H9 (cell line): ENCODE measurements around the gene CELA2A. TPM values are rescaled to one million over a fixed set of nuclear protein-coding genes. Genes with fewer than 3 reads are reported as not detected.

Experiments used
- DNase-seq: peaks from one replicate; pipeline ENCODE4 v3.0.0-alpha.2; 2017
- H2AFZ ChIP-seq: one replicate; pipeline ENCODE4 v1.6.1; 2013; ENCODE audit warnings: mild to moderate bottlenecking, low read length, control low read depth, moderate library complexity
- H2AK5ac ChIP-seq: 2 replicates; pipeline ENCODE4 v1.6.1; 2013; ENCODE audit warnings: low read length, control low read depth, mixed read lengths; ENCODE audit not compliant: insufficient read length
- H2BK120ac ChIP-seq: one replicate; pipeline ENCODE4 v1.6.1; 2013; ENCODE audit warnings: low read depth, mild to moderate bottlenecking, low read length, control low read depth, inconsistent platforms; ENCODE audit not compliant: poor library complexity, severe bottlenecking
- H2BK12ac ChIP-seq: 2 replicates; pipeline ENCODE4 v1.6.1; 2013; ENCODE audit warnings: low read length, control low read depth, mixed read lengths, low read depth; ENCODE audit not compliant: insufficient read length
- H2BK15ac ChIP-seq: 2 replicates; pipeline ENCODE4 v1.6.1; 2013; ENCODE audit warnings: low read depth, low read length, control low read depth
- H2BK20ac ChIP-seq: one replicate; pipeline ENCODE4 v1.6.1; 2013; ENCODE audit warnings: low read depth, mild to moderate bottlenecking, low read length, control low read depth, inconsistent platforms; ENCODE audit not compliant: poor library complexity, severe bottlenecking
- H2BK5ac ChIP-seq: 2 replicates; pipeline ENCODE4 v1.6.1; 2013; ENCODE audit warnings: low read length, control low read depth, mixed read lengths; ENCODE audit not compliant: insufficient read length
- H3K14ac ChIP-seq: 2 replicates; pipeline ENCODE4 v1.6.1; 2013; ENCODE audit warnings: low read length, control low read depth; ENCODE audit not compliant: insufficient read depth
- H3K18ac ChIP-seq: 2 replicates; pipeline ENCODE4 v1.6.1; 2013; ENCODE audit warnings: low read depth, mild to moderate bottlenecking, mixed read lengths, low read length, control low read depth; ENCODE audit not compliant: insufficient read length
- H3K23ac ChIP-seq: 2 replicates; pipeline ENCODE4 v1.6.1; 2013; ENCODE audit warnings: low read length, control low read depth, mixed read lengths, low read depth; ENCODE audit not compliant: insufficient read length
- H3K23me2 ChIP-seq: 2 replicates; pipeline ENCODE4 v1.6.1; 2013; ENCODE audit warnings: low read depth, mild to moderate bottlenecking, mixed read lengths, low read length, control low read depth; ENCODE audit not compliant: insufficient read length, poor library complexity, severe bottlenecking
- H3K27ac ChIP-seq: 2 replicates; pipeline ENCODE4 v1.5.1; 2013; ENCODE audit warnings: low read length, control low read depth, mixed read lengths, low read depth; ENCODE audit not compliant: insufficient read length
- H3K27me3 ChIP-seq: 2 replicates; pipeline ENCODE4 v1.6.1; 2013; ENCODE audit warnings: low read length, control low read depth, inconsistent platforms; ENCODE audit not compliant: insufficient read depth
- H3K4ac ChIP-seq: 2 replicates; pipeline ENCODE4 v1.6.1; 2013; ENCODE audit warnings: low read depth, mild to moderate bottlenecking, control low read depth, inconsistent platforms, low read length, moderate library complexity
- H3K4me1 ChIP-seq: 2 replicates; pipeline ENCODE4 v1.6.1; 2013; ENCODE audit warnings: low read length, control low read depth, inconsistent platforms; ENCODE audit not compliant: insufficient read depth
- H3K4me2 ChIP-seq: 2 replicates; pipeline ENCODE4 v1.6.1; 2013; ENCODE audit warnings: low read length, control low read depth, mixed read lengths; ENCODE audit not compliant: insufficient read length, insufficient read depth
- H3K56ac ChIP-seq: 2 replicates; pipeline ENCODE4 v1.6.1; 2013; ENCODE audit warnings: low read depth, mild to moderate bottlenecking, mixed read lengths, low read length, control low read depth; ENCODE audit not compliant: insufficient read length
- H3K79me1 ChIP-seq: 2 replicates; pipeline ENCODE4 v1.6.1; 2013; ENCODE audit warnings: low read depth, mild to moderate bottlenecking, moderate library complexity, low read length, control low read depth, inconsistent platforms; ENCODE audit not compliant: insufficient read depth, poor library complexity, severe bottlenecking
- H3K79me2 ChIP-seq: 2 replicates; pipeline ENCODE4 v1.6.1; 2013; ENCODE audit warnings: low read length, control low read depth, inconsistent platforms; ENCODE audit not compliant: insufficient read depth
- H3K9ac ChIP-seq: 2 replicates; pipeline ENCODE4 v1.6.1; 2013; ENCODE audit warnings: low read length, control low read depth, mixed read lengths; ENCODE audit not compliant: insufficient read length; ENCODE audit errors: extremely low read depth
- H3K9me3 ChIP-seq: one replicate; pipeline ENCODE4 v1.6.1; 2013; ENCODE audit warnings: low read depth, low read length, inconsistent platforms; ENCODE audit not compliant: control insufficient read depth
- H3T11ph ChIP-seq: one replicate; pipeline ENCODE4 v1.6.1; 2013; ENCODE audit warnings: mild to moderate bottlenecking, low read length, control low read depth, inconsistent platforms
- H4K20me1 ChIP-seq: one replicate; pipeline ENCODE4 v1.6.1; 2013; ENCODE audit not compliant: control insufficient read depth, insufficient read length, insufficient read depth
- H4K5ac ChIP-seq: 2 replicates; pipeline ENCODE4 v1.6.1; 2013; ENCODE audit warnings: low read depth, mild to moderate bottlenecking, mixed read lengths, low read length, control low read depth; ENCODE audit not compliant: insufficient read length
- H4K8ac ChIP-seq: replicated peaks from 2 replicates; pipeline ENCODE4 v1.6.1; 2013; ENCODE audit warnings: low read length, control low read depth, mixed read lengths, low read depth; ENCODE audit not compliant: insufficient read length
- H4K91ac ChIP-seq: 2 replicates; pipeline ENCODE4 v1.6.1; 2013; ENCODE audit warnings: low read depth, mild to moderate bottlenecking, moderate library complexity, mixed read lengths, low read length, control low read depth; ENCODE audit not compliant: insufficient read length
- H3K27ac Mint-ChIP-seq, 3 experiments: 2 replicates in 2 of 3; 3 replicates in 1 of 3; pipeline ENCODE4 v1.8.0; 2020 to 2021; ENCODE audit warnings: mixed read lengths in 3 of 3, mild to moderate bottlenecking in 1 of 3, moderate library complexity in 1 of 3
- H3K27me3 Mint-ChIP-seq: 2 replicates; pipeline ENCODE4 v1.8.0; 2021; ENCODE audit warnings: low read depth, mild to moderate bottlenecking, moderate library complexity, mixed read lengths
- H3K36me3 Mint-ChIP-seq, 3 experiments: 2 replicates in 2 of 3; 3 replicates in 1 of 3; pipeline ENCODE4 v1.8.0; 2020 to 2021; ENCODE audit warnings: low read depth in 3 of 3, mixed read lengths in 3 of 3; ENCODE audit not compliant: insufficient read depth in 1 of 3
- H3K4me1 Mint-ChIP-seq, 2 experiments: 2 replicates each; pipeline ENCODE4 v1.8.0; 2020; ENCODE audit warnings: mixed read lengths in 2 of 2
- H3K4me3 Mint-ChIP-seq, 2 experiments: 2 replicates in 1 of 2; 3 replicates in 1 of 2; pipeline ENCODE4 v1.8.0; 2020 to 2021; ENCODE audit warnings: mild to moderate bottlenecking in 2 of 2, mixed read lengths in 2 of 2, moderate library complexity in 1 of 2
- H3K9me3 Mint-ChIP-seq, 2 experiments: 2 replicates in 1 of 2; 3 replicates in 1 of 2; pipeline ENCODE4 v1.8.0; 2020; ENCODE audit warnings: mild to moderate bottlenecking in 2 of 2, mixed read lengths in 2 of 2, moderate library complexity in 1 of 2
- CTCF ChIP-seq: fragments of 200-600 bp; sonication (generic); conservative IDR thresholded peaks from 3 replicates; pipeline ENCODE4 v1.8.0; 2021; ENCODE audit warnings: antibody characterized with exemption, mild to moderate bottlenecking
- WGBS: extraction: QIAGEN DNeasy Blood & Tissue Kit; methylation state at CpG from one replicate; pipeline ENCODE4 v1.1.7; 2013; ENCODE audit warnings: missing lambda C conversion rate, low lambda C conversion rate, mixed read lengths; ENCODE audit not compliant: insufficient read length; ENCODE audit errors: extremely low coverage; 5-methylcytosine and 5-hydroxymethylcytosine counted together
- total RNA-seq: library from RNA; stranded (reverse); gene quantifications from 2 replicates; pipeline ENCODE4 v1.2.1, GENCODE V29; 2021

The CELA2A gene
- total RNA-seq, 1 experiment from 2014 or later = not detected

- H3K27me3 ChIP-seq = no peaks in the 10 kb centered on the region
- no peaks in the 10 kb centered on the region for H3K9me3 ChIP-seq
- no peak overlapping the region for H3K14ac ChIP-seq
- no peaks in the 10 kb centered on the region for H3K79me2 ChIP-seq
- H3K23ac ChIP-seq = no peak overlapping the region
- H3K79me1 ChIP-seq = no peaks in the 10 kb centered on the region
- H3K9ac ChIP-seq = no peak overlapping the region
- H2BK120ac ChIP-seq = no peak overlapping the region
- Mint-ChIP-seq H3K9me3 (peaks cover 7 to 8% of the 10 kb centered on the region in 2 experiments), H3K27me3 (peaks cover 2% of the 10 kb centered on the region; the same call in 1 of the 2 replicates), H3K4me1 (peaks cover 8 to 12% of the 10 kb centered on the region in 2 experiments), H3K4me3 (no peak overlapping the region), H3K27ac (no peak overlapping the region), H3K36me3 (peaks cover 4 to 16% (median 14%) of the 10 kb centered on the region in 3 experiments; a peak in 6 of 7 replicates)
- H3T11ph ChIP-seq = no peak overlapping the region
- no peaks in the 10 kb centered on the region for H4K20me1 ChIP-seq
- no peak overlapping the region for H2AK5ac ChIP-seq
- H2AFZ ChIP-seq = no peak overlapping the region
- no peak overlapping the region for H3K56ac ChIP-seq
- no peak overlapping the region for H4K91ac ChIP-seq
- no peak for DNase-seq
- H2BK20ac ChIP-seq = no peak overlapping the region
- no peaks in the 10 kb centered on the region for H3K4me1 ChIP-seq
- no peak overlapping the region for H4K5ac ChIP-seq
- no peaks in the 10 kb centered on the region for H3K23me2 ChIP-seq
- no peak overlapping the region for H3K4me2 ChIP-seq
- H2BK12ac ChIP-seq = no peak overlapping the region
- no peak overlapping the region for H3K27ac ChIP-seq
- TF ChIP-seq CTCF = no peak
- WGBS = no CpG with 5 or more reads among the region's 11 CpGs
- H3K4ac ChIP-seq = no peak overlapping the region
- no peak overlapping the region for H3K18ac ChIP-seq
- H2BK5ac ChIP-seq = no peak overlapping the region
- no peak overlapping the region for H4K8ac ChIP-seq
- H2BK15ac ChIP-seq = no peak overlapping the region
These were observed 33.0 kb upstream of the CELA2A start for GRCh38 chr1:15423355-15424077.
